ENCODE results near the gene PSD2. TPM values are rescaled to one million over a fixed set of nuclear protein-coding genes. Genes with fewer than 3 reads are reported as not detected.

The PSD2 gene
- total RNA-seq, 1 experiment from 2014 or later: not detected

- no peak for DNase-seq
- BruUV-seq (replicated peaks): no TSS peak
- ChIA-PET POLR2A (ENCODE audit: unreplicated experiment) (no interaction called here), CTCF (no interaction called here)
- intact Hi-C loops (cut with micrococcal nuclease): no loop called here
- Histone ChIP-seq H4K20me1 (ENCODE audit: low read length) (no peaks in the 10 kb centered on the region), H3F3A (ENCODE audit: low read length, unreplicated experiment) (no peaks in the 10 kb centered on the region), H3K4me2 (ENCODE audit: low read length) (no peak overlapping the region), H3K9me2 (replicated peaks; ENCODE audit: low read length) (no peaks in the 10 kb centered on the region), H2AFZ (ENCODE audit: low read length) (no peak overlapping the region), H3K36me3 (ENCODE audit: low read depth, low read length) (no peaks in the 10 kb centered on the region), H3K9ac (ENCODE audit: low read length) (no peak overlapping the region), H3K4me1 (ENCODE audit: insufficient read depth, low read length) (peaks cover 5% of the 10 kb centered on the region; the same call in 1 of the 2 replicates), H3K9me3 (ENCODE audit: low read length) (no peaks in the 10 kb centered on the region), H3K27me3 (ENCODE audit: low read length) (no peaks in the 10 kb centered on the region), H3K27ac (ENCODE audit: low read length) (no peak overlapping the region), H3K79me2 (ENCODE audit: low read length) (no peaks in the 10 kb centered on the region), H3K4me3 (ENCODE audit: low read length) (no peak overlapping the region)
- ATAC-seq: no peak
- TF ChIP-seq EZH2 (IDR thresholded peaks at IDR 0.05; ENCODE audit: low read length, unreplicated experiment) (no peak), CTCF (conservative IDR thresholded peaks at IDR 0.05; ENCODE audit: low read depth, low read length) (no peak), EZH2phosphoT487 (IDR thresholded peaks at IDR 0.05; ENCODE audit: borderline replicate concordance, low read length) (no peak)
Observed at GRCh38 chr5:139861021-139861888, 65.6 kb downstream of the PSD2 start.

- Histone ChIP-seq H3K4me2 (ENCODE audit: low read length) (no peak overlapping the region), H3K4me1 (ENCODE audit: insufficient read depth, low read length) (peaks cover 5% of the 10 kb centered on the region; the same call in 1 of the 2 replicates), H3K4me3 (ENCODE audit: low read length) (no peak overlapping the region), H4K20me1 (ENCODE audit: low read length) (no peaks in the 10 kb centered on the region), H3F3A (ENCODE audit: low read length, unreplicated experiment) (no peaks in the 10 kb centered on the region), H3K36me3 (ENCODE audit: low read depth, low read length) (no peaks in the 10 kb centered on the region), H3K27ac (ENCODE audit: low read length) (no peak overlapping the region), H3K9me3 (ENCODE audit: low read length) (no peaks in the 10 kb centered on the region), H3K9me2 (replicated peaks; ENCODE audit: low read length) (no peaks in the 10 kb centered on the region), H3K79me2 (ENCODE audit: low read length) (no peaks in the 10 kb centered on the region), H3K27me3 (ENCODE audit: low read length) (no peaks in the 10 kb centered on the region), H3K9ac (ENCODE audit: low read length) (no peak overlapping the region), H2AFZ (ENCODE audit: low read length) (no peak overlapping the region)
- CTCF ChIA-PET: no interaction called here
- BruUV-seq (replicated peaks): no TSS peak
- TF ChIP-seq EZH2phosphoT487 (IDR thresholded peaks at IDR 0.05; ENCODE audit: borderline replicate concordance, low read length) (no peak), EZH2 (IDR thresholded peaks at IDR 0.05; ENCODE audit: low read length, unreplicated experiment) (no peak), CTCF (conservative IDR thresholded peaks at IDR 0.05; ENCODE audit: low read depth, low read length) (no peak)
- POLR2A ChIA-PET (ENCODE audit: unreplicated experiment): no interaction called here
- intact Hi-C loops (cut with micrococcal nuclease): no loop called here
- ATAC-seq (no peak), DNase-seq (no peak)
Observed at GRCh38 chr5:139861889-139862207, 66.2 kb downstream of the PSD2 start.

GRCh38 chr5:139862313-139862712, 66.7 kb downstream of the PSD2 start:
- Histone ChIP-seq H3K79me2 (ENCODE audit: low read length) (no peaks in the 10 kb centered on the region), H3F3A (ENCODE audit: low read length, unreplicated experiment) (no peaks in the 10 kb centered on the region), H2AFZ (ENCODE audit: low read length) (no peak overlapping the region), H3K27ac (ENCODE audit: low read length) (no peak overlapping the region), H3K9me3 (ENCODE audit: low read length) (no peaks in the 10 kb centered on the region), H3K27me3 (ENCODE audit: low read length) (no peaks in the 10 kb centered on the region), H4K20me1 (ENCODE audit: low read length) (no peaks in the 10 kb centered on the region), H3K4me3 (ENCODE audit: low read length) (no peak overlapping the region), H3K36me3 (ENCODE audit: low read depth, low read length) (no peaks in the 10 kb centered on the region), H3K9ac (ENCODE audit: low read length) (no peak overlapping the region), H3K4me1 (ENCODE audit: insufficient read depth, low read length) (peaks cover 5% of the 10 kb centered on the region; the same call in 1 of the 2 replicates), H3K4me2 (ENCODE audit: low read length) (no peak overlapping the region), H3K9me2 (replicated peaks; ENCODE audit: low read length) (no peaks in the 10 kb centered on the region)
- ChIA-PET POLR2A (ENCODE audit: unreplicated experiment) (no interaction called here), CTCF (no interaction called here)
- intact Hi-C loops (cut with micrococcal nuclease): no loop called here
- ATAC-seq (no peak), DNase-seq (no peak)
- TF ChIP-seq CTCF (conservative IDR thresholded peaks at IDR 0.05; ENCODE audit: low read depth, low read length): no peak
- TF ChIP-seq EZH2phosphoT487 (IDR thresholded peaks at IDR 0.05; ENCODE audit: borderline replicate concordance, low read length): no peak
- no peak for TF ChIP-seq EZH2 (IDR thresholded peaks at IDR 0.05; ENCODE audit: low read length, unreplicated experiment)
- BruUV-seq (replicated peaks): no TSS peak
